Nephron (organoid): ENCODE data around the gene LRG1.
A peak's percentile ranks its signal among the peaks of the same experiment; 100 is the strongest.
"Not testable (repeated sequence)": the region's sequence is repeated elsewhere in the genome, so short reads cannot be mapped to it uniquely, and the experiment has no call there.

Experiments
- H3K27ac Mint-ChIP-seq, 3 experiments: 2 replicates each; pipeline ENCODE4 v1.8.0; 2020; ENCODE audit warnings: mixed read lengths in 3 of 3, mild to moderate bottlenecking in 2 of 3, moderate library complexity in 1 of 3
- H3K27me3 Mint-ChIP-seq: 2 replicates; pipeline ENCODE4 v1.8.0; 2021; ENCODE audit warnings: low read depth, mild to moderate bottlenecking, moderate library complexity, mixed read lengths
- H3K36me3 Mint-ChIP-seq: 2 replicates; pipeline ENCODE4 v1.8.0; 2020; ENCODE audit warnings: low read depth, mixed read lengths
- H3K4me1 Mint-ChIP-seq: 2 replicates; pipeline ENCODE4 v1.8.0; 2020; ENCODE audit warnings: mixed read lengths
- H3K4me3 Mint-ChIP-seq, 3 experiments: 2 replicates each; pipeline ENCODE4 v1.8.0; 2020; ENCODE audit warnings: mild to moderate bottlenecking in 3 of 3, mixed read lengths in 3 of 3, moderate library complexity in 2 of 3
- H3K9me3 Mint-ChIP-seq: 2 replicates; pipeline ENCODE4 v1.8.0; 2020; ENCODE audit warnings: mixed read lengths
- TF ChIP-seq, protein P1 (sequence below), 3 experiments: fragments of 200-600 bp; sonication (generic); IDR thresholded peaks; one replicate each; pipeline ENCODE4 v1.5.0; 2021; ENCODE audit warnings: antibody characterized with exemption in 3 of 3; ENCODE audit not compliant: unreplicated experiment in 3 of 3

LRG1 gene

DNA sequence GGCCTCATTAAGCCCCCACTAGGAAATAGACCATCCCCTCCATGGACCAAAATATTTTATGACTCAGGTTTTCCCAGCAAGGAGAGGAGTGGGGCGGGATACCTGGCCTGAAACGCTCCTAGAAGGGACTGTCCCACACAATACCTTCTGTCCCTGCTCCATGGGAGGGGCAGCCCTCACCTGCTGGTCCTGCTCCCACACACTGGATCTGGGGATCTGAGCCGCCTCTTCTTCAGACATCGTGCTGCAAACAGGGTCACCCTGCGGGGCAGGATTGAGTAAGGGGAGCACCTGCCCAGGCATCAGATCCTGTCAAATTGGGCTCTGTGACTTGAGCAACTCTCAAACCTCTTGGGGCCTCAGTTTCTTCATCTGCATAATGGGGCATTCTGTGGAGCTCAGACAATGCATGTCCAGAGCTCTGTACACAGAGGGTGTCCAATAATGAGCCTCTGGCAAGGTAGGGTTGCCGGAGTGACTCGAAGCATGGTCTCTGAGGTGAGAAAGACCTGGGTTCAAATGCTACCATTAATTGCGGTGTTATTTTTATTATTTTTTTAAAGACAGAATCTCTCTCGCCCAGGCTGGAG is 5.9 kb downstream of the LRG1 start:
- TF ChIP-seq, protein P1, sequence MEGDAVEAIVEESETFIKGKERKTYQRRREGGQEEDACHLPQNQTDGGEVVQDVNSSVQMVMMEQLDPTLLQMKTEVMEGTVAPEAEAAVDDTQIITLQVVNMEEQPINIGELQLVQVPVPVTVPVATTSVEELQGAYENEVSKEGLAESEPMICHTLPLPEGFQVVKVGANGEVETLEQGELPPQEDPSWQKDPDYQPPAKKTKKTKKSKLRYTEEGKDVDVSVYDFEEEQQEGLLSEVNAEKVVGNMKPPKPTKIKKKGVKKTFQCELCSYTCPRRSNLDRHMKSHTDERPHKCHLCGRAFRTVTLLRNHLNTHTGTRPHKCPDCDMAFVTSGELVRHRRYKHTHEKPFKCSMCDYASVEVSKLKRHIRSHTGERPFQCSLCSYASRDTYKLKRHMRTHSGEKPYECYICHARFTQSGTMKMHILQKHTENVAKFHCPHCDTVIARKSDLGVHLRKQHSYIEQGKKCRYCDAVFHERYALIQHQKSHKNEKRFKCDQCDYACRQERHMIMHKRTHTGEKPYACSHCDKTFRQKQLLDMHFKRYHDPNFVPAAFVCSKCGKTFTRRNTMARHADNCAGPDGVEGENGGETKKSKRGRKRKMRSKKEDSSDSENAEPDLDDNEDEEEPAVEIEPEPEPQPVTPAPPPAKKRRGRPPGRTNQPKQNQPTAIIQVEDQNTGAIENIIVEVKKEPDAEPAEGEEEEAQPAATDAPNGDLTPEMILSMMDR (IDR thresholded peaks at IDR 0.05; ENCODE audit: unreplicated experiment in 3 of 3) = no peak
- H3K27me3 Mint-ChIP-seq = peaks cover 24% of the 10 kb centered on the region
- H3K4me1 Mint-ChIP-seq = peaks cover 4% of the 10 kb centered on the region
- no peaks in the 10 kb centered on the region for H3K9me3 Mint-ChIP-seq
- H3K27ac Mint-ChIP-seq = no peak overlapping the region
- H3K4me3 Mint-ChIP-seq = no peak overlapping the region
- no peaks in the 10 kb centered on the region for H3K36me3 Mint-ChIP-seq

DNA sequence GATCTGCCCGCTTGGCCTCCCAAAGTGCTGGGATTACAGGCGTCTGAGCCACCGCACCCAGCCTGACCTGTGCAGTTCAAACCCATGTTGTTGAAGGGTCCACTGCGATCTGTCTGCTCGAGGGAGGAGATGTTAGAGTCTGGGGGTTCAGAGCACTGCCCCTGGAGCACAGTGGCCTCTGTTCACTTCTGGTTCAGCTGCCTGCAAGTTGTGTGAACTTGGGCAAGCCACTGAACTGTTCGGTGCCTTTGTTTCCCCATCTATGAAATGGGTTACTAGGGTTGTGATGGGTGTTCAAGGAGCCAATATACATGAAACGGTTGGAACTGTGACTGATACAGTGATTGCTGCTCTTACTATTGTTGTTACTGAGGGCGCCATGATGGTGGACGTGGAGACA is 6.5 kb downstream of the LRG1 start:
- TF ChIP-seq, protein P1 (IDR thresholded peaks at IDR 0.05; ENCODE audit: unreplicated experiment in 3 of 3) = no peak
- peak overlapping the region in 1 of 3 experiments; percentile 22 for H3K4me3 Mint-ChIP-seq
- peaks cover 4% of the 10 kb centered on the region for H3K4me1 Mint-ChIP-seq
- no peaks in the 10 kb centered on the region for H3K36me3 Mint-ChIP-seq
- H3K9me3 Mint-ChIP-seq = no peaks in the 10 kb centered on the region
- H3K27ac Mint-ChIP-seq = no peak overlapping the region
- H3K27me3 Mint-ChIP-seq = peaks cover 21% of the 10 kb centered on the region

DNA sequence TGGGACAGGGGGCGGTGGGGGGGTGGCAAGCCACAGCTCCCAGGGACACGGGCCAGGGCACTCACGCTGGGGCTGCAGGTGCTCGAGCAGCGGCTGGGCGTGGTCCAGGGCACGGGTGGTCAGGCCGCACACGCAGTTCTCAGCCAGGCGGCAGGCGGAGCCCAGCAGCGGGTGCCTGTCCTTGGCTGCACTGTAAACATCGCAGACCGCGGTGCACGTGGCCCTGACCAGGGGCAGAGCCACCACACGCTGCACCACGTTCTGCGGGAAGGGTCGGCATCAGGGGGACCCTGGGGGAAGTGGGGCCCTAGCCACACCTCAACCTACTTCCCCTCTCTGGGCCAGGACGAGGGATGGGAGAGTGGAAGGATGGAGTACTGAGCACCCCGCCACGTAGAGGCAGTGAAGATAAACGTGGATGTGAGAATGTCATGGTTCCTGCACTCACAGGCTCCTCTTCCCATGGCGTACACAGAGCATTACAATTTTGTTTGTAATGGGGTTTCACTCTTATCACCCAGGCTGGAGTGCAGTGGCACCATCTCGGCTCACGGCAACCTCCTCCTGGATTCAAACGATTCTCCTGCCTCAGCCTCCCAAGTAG is 8.2 kb downstream of the LRG1 start:
- Mint-ChIP-seq H3K4me3 (no peak overlapping the region), H3K27me3 (peaks cover 21% of the 10 kb centered on the region), H3K27ac (no peak overlapping the region), H3K4me1 (peaks cover 4% of the 10 kb centered on the region), H3K36me3 (no peaks in the 10 kb centered on the region), H3K9me3 (no peaks in the 10 kb centered on the region)
- TF ChIP-seq, protein P1 (IDR thresholded peaks at IDR 0.05; ENCODE audit: unreplicated experiment in 3 of 3) = no peak

DNA sequence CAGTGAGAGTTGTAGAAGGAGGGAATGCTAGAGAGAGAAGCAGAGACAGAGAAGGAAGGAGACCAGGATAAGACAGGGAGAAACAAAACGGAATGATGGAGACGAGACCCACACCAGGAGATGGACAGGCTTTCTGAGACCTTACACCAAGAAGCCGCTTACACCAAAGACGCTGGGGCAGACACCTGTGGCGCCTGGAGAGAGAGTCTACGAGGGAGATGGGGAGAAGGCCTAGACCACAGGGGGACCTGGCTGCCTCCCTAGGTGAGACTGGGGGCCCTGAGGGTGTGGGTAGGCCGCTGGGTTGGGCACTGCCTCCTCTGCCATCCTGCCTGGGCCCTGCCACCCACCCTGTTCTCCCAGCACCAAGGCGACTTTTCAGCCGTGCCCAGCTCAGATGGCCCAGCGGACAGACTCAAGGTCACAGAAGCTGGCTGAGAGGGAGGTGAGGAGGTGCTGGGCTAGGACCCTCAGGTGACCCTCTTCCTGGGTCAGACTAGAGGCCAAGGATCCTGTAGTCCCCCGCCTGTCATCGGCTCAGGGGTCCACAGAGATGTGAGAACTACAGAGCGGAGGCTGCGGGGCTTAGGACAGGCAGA is 9.8 kb downstream of the LRG1 start:
- H3K4me1 Mint-ChIP-seq = no peaks in the 10 kb centered on the region
- TF ChIP-seq, protein P1 (IDR thresholded peaks at IDR 0.05; ENCODE audit: unreplicated experiment in 3 of 3) = no peak
- no peaks in the 10 kb centered on the region for H3K9me3 Mint-ChIP-seq
- no peak overlapping the region for H3K27ac Mint-ChIP-seq
- H3K36me3 Mint-ChIP-seq = no peaks in the 10 kb centered on the region
- no peak overlapping the region for H3K4me3 Mint-ChIP-seq
- H3K27me3 Mint-ChIP-seq = peaks cover 13% of the 10 kb centered on the region

DNA sequence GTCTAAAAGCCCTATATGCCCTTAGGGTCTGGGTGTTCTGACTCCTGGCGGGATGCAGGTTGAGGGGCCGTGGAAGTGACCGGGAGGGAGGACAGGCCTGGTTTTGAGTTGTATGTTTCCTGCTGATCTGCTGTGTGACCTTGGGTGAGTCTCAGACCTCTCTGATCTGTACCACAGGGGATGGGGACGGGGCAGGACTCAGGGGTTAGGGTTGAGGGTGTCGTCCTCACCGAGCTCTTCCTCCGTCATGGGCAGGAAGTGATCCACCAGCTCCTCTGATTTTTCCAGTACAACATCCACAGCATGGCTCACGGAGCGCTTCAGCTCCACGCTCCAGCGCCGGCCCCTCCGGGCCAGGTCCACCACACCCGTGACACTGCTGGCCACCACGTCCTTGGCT is 11.0 kb downstream of the LRG1 start:
- Mint-ChIP-seq H3K4me3 (no peak overlapping the region), H3K36me3 (no peaks in the 10 kb centered on the region), H3K27ac (no peak overlapping the region), H3K27me3 (peaks cover 15% of the 10 kb centered on the region), H3K9me3 (no peaks in the 10 kb centered on the region), H3K4me1 (no peaks in the 10 kb centered on the region)
- TF ChIP-seq, protein P1 (IDR thresholded peaks at IDR 0.05; ENCODE audit: unreplicated experiment in 3 of 3) = no peak

DNA sequence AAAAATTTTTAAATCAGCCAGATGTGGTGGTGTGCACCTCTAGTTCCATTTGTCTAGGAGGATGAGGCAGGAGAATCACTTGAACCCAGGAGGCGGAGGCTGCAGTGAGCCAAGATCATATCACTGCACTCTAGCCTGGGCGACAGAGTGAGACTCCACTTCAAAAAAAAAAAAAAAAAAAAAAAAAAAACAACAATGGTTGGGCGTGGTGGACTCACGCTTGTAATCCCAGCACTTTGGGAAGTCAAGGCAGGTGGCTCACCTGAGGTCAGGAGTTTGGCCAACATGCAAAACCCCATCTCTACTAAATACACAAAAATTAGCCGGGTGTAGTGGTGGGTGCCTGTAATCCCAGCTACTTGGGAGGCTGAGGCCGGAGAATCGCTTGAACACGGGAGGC is 12.5 kb downstream of the LRG1 start:
- H3K36me3 Mint-ChIP-seq, H3K4me1 Mint-ChIP-seq, H3K9me3 Mint-ChIP-seq, H3K27ac Mint-ChIP-seq, H3K27me3 Mint-ChIP-seq, H3K4me3 Mint-ChIP-seq: not testable (repeated sequence)
